ENCODE data around the gene SPESP1. TPM values are rescaled to one million over a fixed set of nuclear protein-coding genes. Genes with fewer than 3 reads are reported as not detected.

The SPESP1 gene
- 1 to 10 TPM in 3 of 4 donors, under 1 TPM in 1; 0.93 to 4.1 (median 2.7) TPM for total RNA-seq

DNA sequence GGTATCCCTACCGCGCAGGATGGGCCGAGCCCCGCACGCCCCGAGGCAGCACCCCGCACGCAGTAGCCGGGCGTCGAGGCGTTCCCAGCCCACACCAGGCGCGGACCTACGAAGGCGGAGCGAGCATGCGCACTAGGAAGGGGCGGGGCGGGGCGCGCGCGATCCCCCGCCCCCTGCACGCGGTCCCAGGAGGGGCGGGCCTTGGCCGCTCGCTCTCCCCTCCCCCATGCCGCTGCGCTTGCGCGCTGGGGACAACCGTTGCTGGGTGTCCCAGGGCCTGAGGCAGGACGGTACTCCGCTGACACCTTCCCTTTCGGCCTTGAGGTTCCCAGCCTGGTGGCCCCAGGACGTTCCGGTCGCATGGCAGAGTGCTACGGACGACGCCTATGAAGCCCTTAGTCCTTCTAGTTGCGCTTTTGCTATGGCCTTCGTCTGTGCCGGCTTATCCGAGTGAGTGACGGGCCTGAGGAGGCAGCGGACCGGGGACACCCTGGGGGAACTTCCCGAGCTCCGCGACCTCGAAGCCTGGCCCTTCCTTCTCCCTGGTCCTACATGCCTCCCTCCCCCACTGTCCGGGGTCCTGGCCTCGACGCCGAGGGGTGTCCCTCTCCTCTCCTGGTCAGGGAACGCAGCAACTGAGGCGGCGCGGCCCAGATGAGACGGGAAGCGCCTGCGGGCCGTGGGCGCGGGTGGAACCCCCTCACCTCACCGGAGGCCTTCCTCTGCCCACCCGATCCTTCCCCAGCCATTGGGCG, at the start of gene SPESP1:
SPESP1 (plus strand) TSS at position 258 of the 755 bp plus-strand sequence; CDS start at position 387, 129 bp downstream.
- DNase-seq (ENCODE audit: low spot score) (no peak), ATAC-seq (ENCODE audit: low FRiP score) (no peak)
- TF ChIP-seq, protein P1, sequence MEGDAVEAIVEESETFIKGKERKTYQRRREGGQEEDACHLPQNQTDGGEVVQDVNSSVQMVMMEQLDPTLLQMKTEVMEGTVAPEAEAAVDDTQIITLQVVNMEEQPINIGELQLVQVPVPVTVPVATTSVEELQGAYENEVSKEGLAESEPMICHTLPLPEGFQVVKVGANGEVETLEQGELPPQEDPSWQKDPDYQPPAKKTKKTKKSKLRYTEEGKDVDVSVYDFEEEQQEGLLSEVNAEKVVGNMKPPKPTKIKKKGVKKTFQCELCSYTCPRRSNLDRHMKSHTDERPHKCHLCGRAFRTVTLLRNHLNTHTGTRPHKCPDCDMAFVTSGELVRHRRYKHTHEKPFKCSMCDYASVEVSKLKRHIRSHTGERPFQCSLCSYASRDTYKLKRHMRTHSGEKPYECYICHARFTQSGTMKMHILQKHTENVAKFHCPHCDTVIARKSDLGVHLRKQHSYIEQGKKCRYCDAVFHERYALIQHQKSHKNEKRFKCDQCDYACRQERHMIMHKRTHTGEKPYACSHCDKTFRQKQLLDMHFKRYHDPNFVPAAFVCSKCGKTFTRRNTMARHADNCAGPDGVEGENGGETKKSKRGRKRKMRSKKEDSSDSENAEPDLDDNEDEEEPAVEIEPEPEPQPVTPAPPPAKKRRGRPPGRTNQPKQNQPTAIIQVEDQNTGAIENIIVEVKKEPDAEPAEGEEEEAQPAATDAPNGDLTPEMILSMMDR (IDR thresholded peaks at IDR 0.05): no peak

DNA sequence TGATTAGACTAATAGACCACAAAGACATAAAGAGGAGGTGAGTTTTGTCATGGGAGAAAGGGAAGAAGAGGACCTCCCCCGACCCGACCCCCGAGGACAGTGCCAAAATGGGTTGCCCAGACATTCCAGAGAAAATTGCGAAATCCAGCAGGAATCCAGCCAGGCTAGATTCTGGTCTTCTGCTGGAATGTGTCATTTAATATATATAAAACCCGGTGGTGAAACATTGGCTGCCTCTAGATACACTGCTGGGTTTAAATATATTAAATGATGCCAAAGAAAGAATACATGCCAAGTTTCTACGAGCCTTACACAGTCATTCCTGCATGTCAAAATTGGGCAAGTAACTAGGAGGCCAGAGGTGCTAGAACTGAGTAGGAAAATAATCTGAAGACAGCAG, 45.3 kb upstream of the SPESP1 start:
- TF ChIP-seq, protein P1 (IDR thresholded peaks at IDR 0.05): no peak
- ATAC-seq (ENCODE audit: low FRiP score): peak; percentile 70
- DNase-seq (ENCODE audit: low spot score): no peak

DNA sequence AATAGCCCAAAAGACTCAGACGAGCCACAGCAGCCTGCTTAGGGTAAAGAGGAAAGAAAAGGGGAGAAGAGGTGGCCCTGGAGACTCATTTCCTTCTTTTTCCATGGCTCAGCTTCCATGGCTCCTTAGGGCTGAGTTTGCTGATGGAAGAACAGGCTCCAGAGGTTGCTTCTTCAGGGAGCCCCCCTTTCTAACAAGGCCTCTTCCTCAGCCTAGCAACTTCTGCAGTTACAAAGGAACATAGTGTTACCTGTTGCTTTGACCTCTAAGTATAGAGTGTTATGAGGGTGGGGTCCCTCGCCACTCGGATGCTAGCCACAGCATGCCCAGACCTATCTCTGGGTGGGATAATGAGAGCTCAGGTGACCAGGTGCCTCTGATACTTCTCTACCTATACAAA, 43.2 kb upstream of the SPESP1 start:
- TF ChIP-seq, protein P1 (IDR thresholded peaks at IDR 0.05): no peak
- ATAC-seq (ENCODE audit: low FRiP score) (no peak), DNase-seq (ENCODE audit: low spot score) (no peak)

DNA sequence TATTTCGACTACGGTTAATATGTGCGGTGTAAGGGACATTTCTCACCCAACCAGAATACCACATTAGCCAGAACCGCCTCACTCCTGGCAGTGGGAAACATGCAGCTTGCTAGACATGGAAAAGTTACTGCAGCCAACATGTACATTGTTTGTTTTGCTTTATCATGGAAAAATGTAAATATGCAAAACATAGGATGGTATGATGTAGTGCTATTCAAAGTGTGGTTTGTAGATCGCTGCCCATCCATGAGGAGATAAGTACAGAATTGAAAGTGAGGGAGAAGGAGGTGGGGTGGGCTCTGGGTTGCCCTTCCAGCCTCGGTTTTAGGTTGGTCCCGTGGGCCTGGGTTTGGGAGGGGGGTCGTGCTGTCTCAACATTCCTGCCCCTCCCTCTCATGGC, 42.5 kb upstream of the SPESP1 start:
- ATAC-seq (ENCODE audit: low FRiP score) (no peak), DNase-seq (ENCODE audit: low spot score) (no peak)
- TF ChIP-seq, protein P1 (IDR thresholded peaks at IDR 0.05): no peak

DNA sequence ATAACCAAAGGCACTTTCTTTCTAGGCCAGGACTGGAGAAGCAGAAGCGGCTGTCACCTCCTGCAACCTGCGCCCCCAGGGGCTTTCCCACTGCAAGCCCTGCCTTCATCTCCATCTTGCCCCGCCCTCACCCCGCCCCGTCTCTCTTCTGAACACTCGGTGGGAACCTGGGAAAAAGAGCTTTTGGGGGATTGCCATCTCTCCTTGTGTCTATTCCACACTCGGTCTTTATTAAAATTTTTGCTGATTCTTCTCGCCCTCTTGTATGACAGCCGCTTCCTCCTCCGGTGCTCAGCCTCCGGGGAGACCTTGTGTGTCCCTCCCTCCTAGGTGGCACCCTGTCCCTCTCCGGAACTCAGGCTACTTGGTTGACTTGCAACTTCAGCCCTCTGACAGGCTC, 41.9 kb upstream of the SPESP1 start:
- no peak for DNase-seq (ENCODE audit: low spot score)
- TF ChIP-seq, protein P1 (IDR thresholded peaks at IDR 0.05): no peak
- no peak for ATAC-seq (ENCODE audit: low FRiP score)

DNA sequence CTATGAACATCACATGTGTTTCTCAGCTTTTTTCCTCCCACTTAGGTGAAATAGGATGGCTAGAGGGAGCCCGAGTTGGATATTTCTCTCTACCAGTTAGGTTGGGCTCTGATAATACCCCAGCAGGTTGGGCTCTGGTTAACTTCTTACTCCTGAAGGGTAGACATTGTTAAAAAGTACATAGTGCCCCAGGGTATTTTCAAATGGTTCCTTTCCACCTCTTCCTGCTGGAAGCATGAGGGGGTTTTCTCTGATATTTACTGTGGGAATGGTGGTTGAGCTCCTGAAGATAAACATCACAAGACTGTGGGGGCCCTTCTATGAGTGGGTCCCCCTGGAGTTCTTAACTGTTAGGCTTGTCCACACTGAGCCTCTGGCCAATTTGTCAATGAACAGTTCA, 36.1 kb upstream of the SPESP1 start:
- TF ChIP-seq, protein P1 (IDR thresholded peaks at IDR 0.05): no peak
- ATAC-seq (ENCODE audit: low FRiP score): no peak
- DNase-seq (ENCODE audit: low spot score): no peak

DNA sequence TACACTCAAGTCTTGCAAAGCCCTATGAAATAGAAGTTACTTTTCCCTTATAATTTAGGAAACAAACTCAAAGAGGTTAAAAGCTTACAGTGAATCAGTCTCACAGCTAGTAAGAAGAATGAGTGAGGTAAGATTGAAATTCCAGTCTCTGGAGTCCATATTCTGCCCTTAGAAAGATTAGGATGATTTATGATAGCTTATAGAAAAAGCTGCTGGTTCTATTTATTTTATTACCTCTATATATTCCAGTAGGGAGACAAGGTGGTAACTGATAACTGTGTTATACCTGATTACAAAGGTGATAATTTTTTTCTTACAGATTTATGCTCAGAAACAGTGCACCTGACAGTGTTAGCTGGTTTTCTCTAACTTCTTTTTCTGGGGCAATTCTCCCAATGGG, 34.1 kb upstream of the SPESP1 start:
- ATAC-seq (ENCODE audit: low FRiP score): no peak
- no peak for DNase-seq (ENCODE audit: low spot score)
- TF ChIP-seq, protein P1 (IDR thresholded peaks at IDR 0.05): no peak

All from omental fat pad (tissue), 4 donors.